Astrocyte (in vitro differentiated cells and primary cell): ENCODE measurements around the gene VPS8.

Experiments used
- CTCF ChIP-seq: IDR thresholded peaks from 2 replicates; pipeline ENCODE4 v1.5.1; 2011; ENCODE audit warnings: low read depth, mild to moderate bottlenecking, inconsistent platforms, low read length, moderate library complexity; ENCODE audit not compliant: insufficient read depth
- EZH2 ChIP-seq: IDR thresholded peaks from 2 replicates; pipeline ENCODE4 v1.6.1; 2012; ENCODE audit warnings: mild to moderate bottlenecking, low read length, inconsistent platforms; ENCODE audit not compliant: insufficient read depth

GRCh38 chr3:184982076-184982475 lies 170.1 kb downstream of the VPS8 start:
- no peak for TF ChIP-seq CTCF
- no peak for TF ChIP-seq EZH2
